HL-60 (cell line): Measurements from ENCODE around the gene SPINK4.

Experiments
- DNase-seq, 2 experiments: peaks; one replicate each; pipeline ENCODE4 v3.0.0-alpha.2; 2010 to 2020; ENCODE audit warnings: low read depth in 1 of 2, low spot score in 1 of 2
- H3K27ac ChIP-seq: fragments of 250-450 bp; sonication (Bioruptor Pico); replicated peaks from 2 replicates; pipeline ENCODE4 v1.5.1; 2020; ENCODE audit warnings: mild to moderate bottlenecking, moderate library complexity
- H3K27me3 ChIP-seq: fragments of 250-450 bp; sonication (Bioruptor Pico); 2 replicates; pipeline ENCODE4 v1.5.1; 2021; ENCODE audit warnings: mild to moderate bottlenecking, moderate library complexity; ENCODE audit not compliant: insufficient read depth, poor library complexity, severe bottlenecking
- H3K4me3 ChIP-seq: replicated peaks from 2 replicates; pipeline ENCODE4 v1.5.1; 2011; ENCODE audit warnings: mild to moderate bottlenecking, control low read depth, low read length; ENCODE audit not compliant: insufficient read depth
- CTCF ChIP-seq: IDR thresholded peaks from one replicate; pipeline ENCODE4 v1.5.1; 2011; ENCODE audit warnings: low read length, control low read depth, inconsistent platforms; ENCODE audit not compliant: insufficient read depth
- GABPA ChIP-seq: IDR thresholded peaks from 2 replicates; pipeline ENCODE4 v1.6.1; 2012; ENCODE audit warnings: low read depth
- POLR2AphosphoS5 ChIP-seq: IDR thresholded peaks from 2 replicates; pipeline ENCODE4 v1.6.1; 2012; ENCODE audit warnings: low read depth
- REST ChIP-seq: IDR thresholded peaks from 2 replicates; pipeline ENCODE4 v1.6.1; 2012; ENCODE audit warnings: low read depth; ENCODE audit not compliant: insufficient replicate concordance
- SPI1 ChIP-seq: IDR thresholded peaks from 2 replicates; pipeline ENCODE4 v1.6.1; 2012; ENCODE audit warnings: low read depth, mild to moderate bottlenecking, borderline replicate concordance

Gene SPINK4

DNA sequence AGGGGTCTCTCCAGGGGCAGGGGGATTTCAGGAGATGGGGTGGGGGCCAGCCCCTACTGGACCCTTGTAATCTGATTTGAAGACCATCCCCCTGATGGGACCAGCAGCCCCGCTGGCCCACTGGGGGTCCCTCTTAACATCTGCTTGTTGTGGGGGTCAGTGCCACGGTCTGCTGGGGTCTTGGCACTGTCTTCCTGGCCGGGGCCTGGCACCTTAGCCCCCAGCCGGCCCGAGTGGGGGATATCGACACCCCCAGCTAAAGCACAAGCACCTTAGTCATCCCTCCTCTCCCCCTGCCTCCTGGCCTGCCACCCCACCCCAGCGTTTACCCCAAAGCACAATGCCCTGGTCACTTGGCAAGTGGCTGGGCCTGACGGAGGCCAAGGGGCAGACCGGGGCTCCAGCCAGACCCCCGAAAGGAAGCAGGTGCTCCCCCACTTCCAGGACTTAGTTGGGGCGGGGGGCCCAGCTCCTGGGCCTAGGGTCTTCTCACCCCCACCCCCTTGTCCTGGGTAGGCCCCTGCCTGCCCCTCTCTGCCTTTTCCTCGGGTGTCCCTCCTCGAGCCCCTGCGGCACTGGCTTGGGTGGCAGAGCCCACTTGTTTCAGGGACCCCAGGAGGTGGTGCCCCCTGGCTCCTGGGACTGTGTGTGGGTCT is 49.0 kb downstream of the SPINK4 start:
- DNase-seq = no peak
- peak overlapping the region; percentile 95 for H3K27ac ChIP-seq
- TF ChIP-seq GABPA (no peak), POLR2AphosphoS5 (no peak), CTCF (no peak), SPI1 (no peak), REST (no peak)
- H3K27me3 ChIP-seq = no peaks in the 10 kb centered on the region
- H3K4me3 ChIP-seq = no peak overlapping the region

DNA sequence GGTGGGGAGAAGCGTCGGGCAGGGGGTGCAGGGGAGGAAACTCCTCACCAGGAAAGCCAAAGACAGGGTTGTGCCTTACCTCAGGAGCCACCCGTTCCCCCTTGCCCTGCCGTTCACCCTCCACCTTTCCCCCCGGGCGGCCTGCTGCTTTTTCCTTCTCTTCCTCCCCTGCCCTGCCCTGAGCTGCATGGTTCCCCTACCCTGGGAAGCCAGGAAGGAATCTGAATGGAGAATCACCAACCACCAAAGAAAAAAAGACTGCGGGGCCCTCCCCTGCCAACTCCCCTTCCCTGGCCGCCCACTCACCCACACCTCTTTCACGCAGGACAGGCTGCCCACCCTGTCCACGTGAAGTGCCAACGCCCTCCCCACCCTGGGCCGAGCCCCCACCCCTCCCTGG is 49.5 kb downstream of the SPINK4 start:
- H3K27ac ChIP-seq = peak overlapping the region; percentile 95
- TF ChIP-seq SPI1 = no peak
- TF ChIP-seq CTCF = no peak
- TF ChIP-seq POLR2AphosphoS5 = no peak
- TF ChIP-seq REST = no peak
- TF ChIP-seq GABPA = no peak
- H3K27me3 ChIP-seq = no peaks in the 10 kb centered on the region
- DNase-seq = peak in 1 of 2 experiments; percentile 14
- no peak overlapping the region; the same call in 1 of the 2 replicates for H3K4me3 ChIP-seq

DNA sequence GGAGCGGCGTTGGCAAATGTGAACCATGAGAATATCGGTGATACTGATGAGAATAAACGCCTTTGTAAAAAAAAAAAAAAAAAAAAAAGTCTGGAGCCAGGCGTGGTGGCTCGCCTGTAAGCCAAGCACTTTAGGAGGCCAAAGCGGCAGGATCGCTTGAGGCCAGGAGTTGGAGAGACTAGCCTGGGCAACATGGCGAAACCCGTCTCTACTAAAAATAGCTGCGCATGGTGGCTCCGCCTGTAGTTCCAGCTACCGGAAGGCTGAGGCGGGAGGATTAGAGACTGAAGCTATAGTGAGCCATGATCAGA is 49.9 kb downstream of the SPINK4 start:
- no peak for DNase-seq
- Histone ChIP-seq H3K4me3 (no peak overlapping the region; the same call in 1 of the 2 replicates), H3K27me3 (no peaks in the 10 kb centered on the region), H3K27ac (peak overlapping the region; percentile 95)
- TF ChIP-seq SPI1 (no peak), POLR2AphosphoS5 (no peak), GABPA (no peak), REST (no peak), CTCF (no peak)
